MCF 10A (cell line): ENCODE results near the gene EPHB4. TPM values are rescaled to one million over a fixed set of nuclear protein-coding genes. Genes with fewer than 3 reads are reported as not detected.

ENCODE experiments used
- BruUV-seq: library from RNA; stranded (reverse); fragments of 400-500 nt; replicated peaks from 2 replicates; lab custom pipeline; 2021; lab: Mats Ljungman, UMichigan
- CTCF ChIA-PET: fragments of 300-600 bp; sonication (Branson Sonifier 250); formaldehyde crosslinking; extraction: SDS; loops from one replicate; lab custom pipeline; 2021; ENCODE audit warnings: antibody characterized with exemption, inconsistent platforms; lab: Yijun Ruan, JAX
- POLR2A ChIA-PET: fragments of 300-600, 350-650 bp; sonication (Branson Sonifier 250); formaldehyde crosslinking; extraction: SDS; loops from one replicate; lab custom pipeline; 2020; ENCODE audit warnings: antibody characterized with exemption, inconsistent platforms; lab: Yijun Ruan, JAX
- DNase-seq: peaks from one replicate; pipeline ENCODE4 v3.0.0-alpha.2; 2018; ENCODE audit not compliant: unreplicated experiment
- H3K27ac Mint-ChIP-seq: one replicate; pipeline ENCODE4 v1.8.0; 2022; ENCODE audit warnings: mild to moderate bottlenecking, low read depth, mixed read lengths; ENCODE audit not compliant: unreplicated experiment
- H3K27me3 Mint-ChIP-seq: one replicate; pipeline ENCODE4 v1.8.0; 2022; ENCODE audit warnings: mixed read lengths; ENCODE audit not compliant: insufficient read depth, unreplicated experiment
- H3K36me3 Mint-ChIP-seq: one replicate; pipeline ENCODE4 v1.8.0; 2022; ENCODE audit warnings: mild to moderate bottlenecking, moderate library complexity, mixed read lengths; ENCODE audit not compliant: insufficient read depth, unreplicated experiment
- H3K4me1 Mint-ChIP-seq: one replicate; pipeline ENCODE4 v1.8.0; 2022; ENCODE audit warnings: mixed read lengths; ENCODE audit not compliant: insufficient read depth, unreplicated experiment
- H3K4me3 Mint-ChIP-seq: one replicate; pipeline ENCODE4 v1.8.0; 2022; ENCODE audit warnings: mild to moderate bottlenecking, moderate library complexity, mixed read lengths; ENCODE audit not compliant: unreplicated experiment
- H3K9me3 Mint-ChIP-seq: one replicate; pipeline ENCODE4 v1.8.0; 2022; ENCODE audit warnings: mixed read lengths; ENCODE audit not compliant: unreplicated experiment
- intact Hi-C: fragments of 100-400 bp; cut with micrococcal nuclease; formaldehyde crosslinking; loops from 2 replicates; pipeline ENCODE4 v1.14.1; 2022
- total RNA-seq: library from RNA; stranded (reverse); gene quantifications from 2 replicates; pipeline ENCODE4 v1.2.3, GENCODE V29; 2022
- TF ChIP-seq, protein P1 (sequence below): fragments of 200-600 bp; IDR thresholded peaks from one replicate; pipeline ENCODE4 v1.8.0; 2022; ENCODE audit warnings: antibody characterized with exemption, mild to moderate bottlenecking; ENCODE audit not compliant: unreplicated experiment

Gene EPHB4
- total RNA-seq, 1 experiment from 2014 or later: 48.8 TPM

GRCh38 chr7:100791881-100792666 lies 35.2 kb downstream of the EPHB4 start:
- DNase-seq: no peak
- POLR2A ChIA-PET: interaction anchor here (0.9 kb wide), 1 partner anchor 10 kb away, joined by 3 read pairs; no protein-coding TSS in a partner anchor
- no peaks in the 10 kb centered on the region for H3K9me3 Mint-ChIP-seq
- intact Hi-C loops: no loop called here
- no peaks in the 10 kb centered on the region for H3K36me3 Mint-ChIP-seq
- TF ChIP-seq, protein P1, sequence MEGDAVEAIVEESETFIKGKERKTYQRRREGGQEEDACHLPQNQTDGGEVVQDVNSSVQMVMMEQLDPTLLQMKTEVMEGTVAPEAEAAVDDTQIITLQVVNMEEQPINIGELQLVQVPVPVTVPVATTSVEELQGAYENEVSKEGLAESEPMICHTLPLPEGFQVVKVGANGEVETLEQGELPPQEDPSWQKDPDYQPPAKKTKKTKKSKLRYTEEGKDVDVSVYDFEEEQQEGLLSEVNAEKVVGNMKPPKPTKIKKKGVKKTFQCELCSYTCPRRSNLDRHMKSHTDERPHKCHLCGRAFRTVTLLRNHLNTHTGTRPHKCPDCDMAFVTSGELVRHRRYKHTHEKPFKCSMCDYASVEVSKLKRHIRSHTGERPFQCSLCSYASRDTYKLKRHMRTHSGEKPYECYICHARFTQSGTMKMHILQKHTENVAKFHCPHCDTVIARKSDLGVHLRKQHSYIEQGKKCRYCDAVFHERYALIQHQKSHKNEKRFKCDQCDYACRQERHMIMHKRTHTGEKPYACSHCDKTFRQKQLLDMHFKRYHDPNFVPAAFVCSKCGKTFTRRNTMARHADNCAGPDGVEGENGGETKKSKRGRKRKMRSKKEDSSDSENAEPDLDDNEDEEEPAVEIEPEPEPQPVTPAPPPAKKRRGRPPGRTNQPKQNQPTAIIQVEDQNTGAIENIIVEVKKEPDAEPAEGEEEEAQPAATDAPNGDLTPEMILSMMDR: no peak
- no peak overlapping the region for H3K27ac Mint-ChIP-seq
- H3K4me3 Mint-ChIP-seq: no peak overlapping the region
- peaks cover 7% of the 10 kb centered on the region for H3K4me1 Mint-ChIP-seq
- no peaks in the 10 kb centered on the region for H3K27me3 Mint-ChIP-seq
- CTCF ChIA-PET: interaction anchor here (0.6 to 1.6 kb wide), 2 partner anchors 9 to 18 kb away, joined by 3 to 8 read pairs; no protein-coding TSS in a partner anchor
- no TSS peak for BruUV-seq

DNA sequence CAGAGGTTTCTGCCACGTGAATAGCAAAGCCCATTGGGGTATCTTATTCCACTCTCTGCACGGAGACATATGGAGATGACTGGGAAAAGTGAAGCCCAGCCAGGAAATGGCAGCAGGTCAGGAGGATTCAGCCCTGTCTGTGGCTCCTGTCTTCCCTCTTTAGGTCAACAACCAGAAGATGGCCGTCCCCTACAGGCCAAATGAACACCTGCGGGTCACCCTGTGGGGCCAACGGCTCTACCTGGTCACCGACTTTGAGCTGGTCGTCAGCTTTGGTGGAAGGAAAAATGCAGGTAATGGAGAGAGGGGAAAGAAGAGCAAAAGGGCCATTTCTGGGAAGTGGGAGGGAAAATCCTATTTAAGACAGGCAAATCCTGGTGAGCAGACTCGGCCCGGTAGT lies 38.3 kb downstream of the EPHB4 start:
- Mint-ChIP-seq H3K36me3 (no peaks in the 10 kb centered on the region), H3K4me3 (no peak overlapping the region), H3K9me3 (no peaks in the 10 kb centered on the region), H3K27me3 (no peaks in the 10 kb centered on the region), H3K27ac (no peak overlapping the region), H3K4me1 (peaks cover under 1% of the 10 kb centered on the region)
- DNase-seq: no peak
- POLR2A ChIA-PET: interaction anchor here (0.7 to 1.2 kb wide), 2 partner anchors 33 to 116 kb away, joined by 3 read pairs; no protein-coding TSS in a partner anchor
- BruUV-seq: no TSS peak
- CTCF ChIA-PET: interaction anchor here (1.0 to 1.1 kb wide), 3 partner anchors 12 to 200 kb away, joined by 3 read pairs; no protein-coding TSS in a partner anchor
- intact Hi-C loops: no loop called here
- TF ChIP-seq, protein P1: peak; percentile 16

DNA sequence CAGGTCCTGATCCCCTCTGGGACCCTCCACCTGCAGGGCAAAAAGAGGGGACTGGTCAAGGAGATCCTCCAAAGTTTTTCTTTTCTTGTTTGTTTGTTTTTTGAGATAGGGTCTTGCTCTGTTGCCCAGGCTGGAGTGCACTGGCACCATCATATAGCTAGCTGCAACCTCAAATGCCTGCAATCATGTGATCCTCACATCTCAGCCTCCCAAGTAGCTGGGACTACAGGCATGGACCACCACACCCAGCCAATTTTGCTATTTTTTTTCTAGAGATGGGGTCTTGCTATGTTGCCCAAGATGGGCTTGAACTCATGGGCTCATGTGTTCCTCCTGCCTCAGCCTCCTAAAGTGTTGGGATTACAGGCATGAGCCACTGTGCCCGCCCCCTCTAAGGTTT lies 41.0 kb downstream of the EPHB4 start:
- Mint-ChIP-seq H3K36me3 (no peaks in the 10 kb centered on the region), H3K27me3 (no peaks in the 10 kb centered on the region), H3K9me3 (no peaks in the 10 kb centered on the region), H3K4me3 (no peak overlapping the region), H3K27ac (no peak overlapping the region), H3K4me1 (no peaks in the 10 kb centered on the region)
- ChIA-PET POLR2A (no interaction called here), CTCF (interaction anchor here (0.6 kb wide), 1 partner anchor 40 kb away, joined by 3 read pairs; no protein-coding TSS in a partner anchor)
- TF ChIP-seq, protein P1: no peak
- BruUV-seq: no TSS peak
- intact Hi-C loops: no loop called here
- DNase-seq: no peak

GRCh38 chr7:100785878-100786277 lies 41.4 kb downstream of the EPHB4 start:
- POLR2A ChIA-PET: no interaction called here
- H3K4me1 Mint-ChIP-seq: no peaks in the 10 kb centered on the region
- intact Hi-C loops: no loop called here

More at GRCh38 chr7:100785878-100786277, 41.4 kb downstream of the EPHB4 start:
- Mint-ChIP-seq H3K9me3 (no peaks in the 10 kb centered on the region), H3K27ac (no peak overlapping the region), H3K4me3 (no peak overlapping the region), H3K36me3 (no peaks in the 10 kb centered on the region), H3K27me3 (no peaks in the 10 kb centered on the region)
- no peak for DNase-seq
- CTCF ChIA-PET: interaction anchor here (0.6 kb wide), 1 partner anchor 41 kb away, joined by 3 read pairs; no protein-coding TSS in a partner anchor
- BruUV-seq: no TSS peak
- TF ChIP-seq, protein P1: no peak
